ENCODE results near the gene PUS7L. TPM values are rescaled to one million over a fixed set of nuclear protein-coding genes. Genes with fewer than 3 reads are reported as not detected.
A peak's percentile ranks its signal among the peaks of the same experiment; 100 is the strongest.

The PUS7L gene
- total RNA-seq, 1 experiment from 2014 or later = 15.3 TPM

DNA sequence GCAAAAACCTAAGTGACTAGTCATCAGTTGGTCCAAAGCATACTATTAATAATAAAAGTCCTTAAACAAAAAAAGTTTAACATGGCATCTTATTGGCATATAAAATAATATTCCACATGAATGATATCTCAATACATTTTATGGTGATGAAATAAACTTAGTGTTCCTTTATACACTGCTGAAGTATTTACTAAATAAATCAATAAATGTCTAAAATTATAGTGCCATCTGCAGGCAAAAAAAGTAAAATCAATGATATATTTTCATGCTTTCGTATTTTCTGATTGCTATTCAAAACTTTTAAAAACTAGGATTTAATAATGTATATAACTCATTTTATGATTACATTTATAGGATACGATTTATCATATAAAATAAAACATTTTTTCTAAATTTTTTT, 30.5 kb downstream of the PUS7L start:
- no peak overlapping the region for H3K27ac ChIP-seq (ENCODE audit: low read depth, low read length)
- no peaks in the 10 kb centered on the region for H3K9me2 ChIP-seq (ENCODE audit: insufficient read depth)
- H3K4me2 ChIP-seq (ENCODE audit: low read length) = no peak overlapping the region
- peaks cover 0 to 4% of the 10 kb centered on the region in 2 experiments; a peak in 1 of 4 replicates for H3K36me3 ChIP-seq (ENCODE audit: control insufficient read depth in 1 of 2, insufficient read depth in 2 of 2, low read length in 2 of 2)
- peak; percentile 43 for TF ChIP-seq RAD21 (IDR thresholded peaks at IDR 0.05; ENCODE audit: low read depth)
- TF ChIP-seq, protein P1, sequence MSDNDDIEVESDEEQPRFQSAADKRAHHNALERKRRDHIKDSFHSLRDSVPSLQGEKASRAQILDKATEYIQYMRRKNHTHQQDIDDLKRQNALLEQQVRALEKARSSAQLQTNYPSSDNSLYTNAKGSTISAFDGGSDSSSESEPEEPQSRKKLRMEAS (IDR thresholded peaks at IDR 0.05) = no peak
- TF ChIP-seq, protein P2, sequence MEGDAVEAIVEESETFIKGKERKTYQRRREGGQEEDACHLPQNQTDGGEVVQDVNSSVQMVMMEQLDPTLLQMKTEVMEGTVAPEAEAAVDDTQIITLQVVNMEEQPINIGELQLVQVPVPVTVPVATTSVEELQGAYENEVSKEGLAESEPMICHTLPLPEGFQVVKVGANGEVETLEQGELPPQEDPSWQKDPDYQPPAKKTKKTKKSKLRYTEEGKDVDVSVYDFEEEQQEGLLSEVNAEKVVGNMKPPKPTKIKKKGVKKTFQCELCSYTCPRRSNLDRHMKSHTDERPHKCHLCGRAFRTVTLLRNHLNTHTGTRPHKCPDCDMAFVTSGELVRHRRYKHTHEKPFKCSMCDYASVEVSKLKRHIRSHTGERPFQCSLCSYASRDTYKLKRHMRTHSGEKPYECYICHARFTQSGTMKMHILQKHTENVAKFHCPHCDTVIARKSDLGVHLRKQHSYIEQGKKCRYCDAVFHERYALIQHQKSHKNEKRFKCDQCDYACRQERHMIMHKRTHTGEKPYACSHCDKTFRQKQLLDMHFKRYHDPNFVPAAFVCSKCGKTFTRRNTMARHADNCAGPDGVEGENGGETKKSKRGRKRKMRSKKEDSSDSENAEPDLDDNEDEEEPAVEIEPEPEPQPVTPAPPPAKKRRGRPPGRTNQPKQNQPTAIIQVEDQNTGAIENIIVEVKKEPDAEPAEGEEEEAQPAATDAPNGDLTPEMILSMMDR (IDR thresholded peaks at IDR 0.05 in 2 of 3, conservative IDR thresholded peaks at IDR 0.05 in 1 of 3; ENCODE audit: borderline replicate concordance in 1 of 3, insufficient read depth in 1 of 3, low read depth in 2 of 3, low read length in 2 of 3) = peak in 2 of 3 experiments; percentile 31 to 50; a peak in 3 of 6 replicates
- H3K4me3 ChIP-seq (replicated peaks in 1 of 2; ENCODE audit: low read depth in 1 of 2, low read length in 2 of 2) = no peak overlapping the region
- no peak for ATAC-seq
- H4K20me1 ChIP-seq (ENCODE audit: insufficient read depth) = no peaks in the 10 kb centered on the region
- no peak overlapping the region for H2AFZ ChIP-seq (ENCODE audit: low read depth, low read length, poor library complexity, severe bottlenecking)
- H3K4me1 ChIP-seq (ENCODE audit: control insufficient read depth in 1 of 2, insufficient read depth in 2 of 2, low read length in 2 of 2) = no peaks in the 10 kb centered on the region
- ChIA-PET POLR2A (no interaction called here), RAD21 (ENCODE audit: low non-redundant PET in 1 of 2, low total read pairs in 2 of 2, uncharacterized antibody in 2 of 2, unreplicated experiment in 2 of 2) (no interaction called here), CTCF (interaction anchor here (1.8 kb wide), 1 partner anchor 226 kb away, joined by 7 read pairs; no protein-coding TSS in a partner anchor)
- DNase-seq (ENCODE audit: low read depth, low spot score) = no peak
- intact Hi-C loops (cut with micrococcal nuclease) = loop anchor here (2.0 to 5.0 kb wide), 2 partner anchors 227 to 376 kb away; no protein-coding TSS in a partner anchor
- H3K79me2 ChIP-seq (ENCODE audit: insufficient read depth, low read length) = no peaks in the 10 kb centered on the region
- H3K9ac ChIP-seq (ENCODE audit: low read length) = no peak overlapping the region
- BruUV-seq (replicated peaks) = no TSS peak
- H3K27me3 ChIP-seq (ENCODE audit: insufficient read depth, low read length) = no peaks in the 10 kb centered on the region
- no peaks in the 10 kb centered on the region for H3K9me3 ChIP-seq (ENCODE audit: control insufficient read depth in 1 of 2, insufficient read depth in 1 of 2, low read depth in 1 of 2, low read length in 2 of 2)

DNA sequence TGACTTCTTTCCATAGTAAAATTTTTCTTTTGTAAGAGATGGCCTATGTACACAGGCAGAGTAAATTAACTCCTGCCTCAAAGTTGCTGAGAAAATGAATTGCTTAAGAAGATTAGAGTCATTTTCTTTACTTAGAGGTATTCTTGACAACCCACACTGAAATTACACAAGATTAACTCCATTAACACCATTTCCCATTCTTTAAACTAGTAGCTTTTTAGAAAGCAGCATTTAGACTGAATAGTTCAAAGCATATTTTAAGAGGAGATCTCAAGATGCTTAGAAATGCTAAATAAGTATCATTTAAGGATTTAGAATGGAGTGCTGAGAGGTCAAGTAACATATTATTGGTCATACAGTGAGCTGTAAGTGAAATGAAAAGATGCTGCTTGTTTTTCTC, 35.5 kb downstream of the PUS7L start:
- H3K79me2 ChIP-seq (ENCODE audit: insufficient read depth, low read length) = no peaks in the 10 kb centered on the region
- H3K27ac ChIP-seq (ENCODE audit: low read depth, low read length) = no peak overlapping the region
- no peaks in the 10 kb centered on the region for H3K9me3 ChIP-seq (ENCODE audit: control insufficient read depth in 1 of 2, insufficient read depth in 1 of 2, low read depth in 1 of 2, low read length in 2 of 2)
- ChIA-PET CTCF (interaction anchor here (1.1 kb wide), 1 partner anchor 279 kb away, joined by 3 read pairs; no protein-coding TSS in a partner anchor), RAD21 (ENCODE audit: low non-redundant PET in 1 of 2, low total read pairs in 2 of 2, uncharacterized antibody in 2 of 2, unreplicated experiment in 2 of 2) (no interaction called here), POLR2A (no interaction called here)
- TF ChIP-seq, protein P3, sequence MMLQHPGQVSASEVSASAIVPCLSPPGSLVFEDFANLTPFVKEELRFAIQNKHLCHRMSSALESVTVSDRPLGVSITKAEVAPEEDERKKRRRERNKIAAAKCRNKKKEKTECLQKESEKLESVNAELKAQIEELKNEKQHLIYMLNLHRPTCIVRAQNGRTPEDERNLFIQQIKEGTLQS (IDR thresholded peaks at IDR 0.05) = no peak
- TF ChIP-seq CBX3 (IDR thresholded peaks at IDR 0.05; ENCODE audit: low read depth) (no peak), EGR1 (IDR thresholded peaks at IDR 0.05; ENCODE audit: low read depth) (no peak), FOSL1 (IDR thresholded peaks at IDR 0.05; ENCODE audit: low read depth) (no peak), EZH2phosphoT487 (IDR thresholded peaks at IDR 0.05; ENCODE audit: borderline replicate concordance) (no peak), YY1 (IDR thresholded peaks at IDR 0.05; ENCODE audit: extremely low read depth, insufficient replicate concordance, low read depth, low read length) (no peak), EZH2 (IDR thresholded peaks at IDR 0.05) (no peak)
- TF ChIP-seq, protein P1 (IDR thresholded peaks at IDR 0.05) = no peak
- TF ChIP-seq, protein P4, sequence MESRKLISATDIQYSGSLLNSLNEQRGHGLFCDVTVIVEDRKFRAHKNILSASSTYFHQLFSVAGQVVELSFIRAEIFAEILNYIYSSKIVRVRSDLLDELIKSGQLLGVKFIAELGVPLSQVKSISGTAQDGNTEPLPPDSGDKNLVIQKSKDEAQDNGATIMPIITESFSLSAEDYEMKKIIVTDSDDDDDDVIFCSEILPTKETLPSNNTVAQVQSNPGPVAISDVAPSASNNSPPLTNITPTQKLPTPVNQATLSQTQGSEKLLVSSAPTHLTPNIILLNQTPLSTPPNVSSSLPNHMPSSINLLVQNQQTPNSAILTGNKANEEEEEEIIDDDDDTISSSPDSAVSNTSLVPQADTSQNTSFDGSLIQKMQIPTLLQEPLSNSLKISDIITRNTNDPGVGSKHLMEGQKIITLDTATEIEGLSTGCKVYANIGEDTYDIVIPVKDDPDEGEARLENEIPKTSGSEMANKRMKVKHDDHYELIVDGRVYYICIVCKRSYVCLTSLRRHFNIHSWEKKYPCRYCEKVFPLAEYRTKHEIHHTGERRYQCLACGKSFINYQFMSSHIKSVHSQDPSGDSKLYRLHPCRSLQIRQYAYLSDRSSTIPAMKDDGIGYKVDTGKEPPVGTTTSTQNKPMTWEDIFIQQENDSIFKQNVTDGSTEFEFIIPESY (IDR thresholded peaks at IDR 0.05; ENCODE audit: extremely low read depth, insufficient replicate concordance, low read length) = no peak
- no peaks in the 10 kb centered on the region for H3K36me3 ChIP-seq (ENCODE audit: control insufficient read depth in 1 of 2, insufficient read depth in 2 of 2, low read length in 2 of 2)
- no peaks in the 10 kb centered on the region for H4K20me1 ChIP-seq (ENCODE audit: insufficient read depth)
- H3K4me3 ChIP-seq (replicated peaks in 1 of 2; ENCODE audit: low read depth in 1 of 2, low read length in 2 of 2) = no peak overlapping the region
- H3K4me2 ChIP-seq (ENCODE audit: low read length) = no peak overlapping the region
- no peaks in the 10 kb centered on the region for H3K4me1 ChIP-seq (ENCODE audit: control insufficient read depth in 1 of 2, insufficient read depth in 2 of 2, low read length in 2 of 2)
- no peaks in the 10 kb centered on the region for H3K9me2 ChIP-seq (ENCODE audit: insufficient read depth)
- intact Hi-C loops (cut with micrococcal nuclease) = no loop called here
- BruUV-seq (replicated peaks) = no TSS peak
- no peaks in the 10 kb centered on the region for H3K27me3 ChIP-seq (ENCODE audit: insufficient read depth, low read length)
- no peak overlapping the region for H2AFZ ChIP-seq (ENCODE audit: low read depth, low read length, poor library complexity, severe bottlenecking)
- no peak overlapping the region for H3K9ac ChIP-seq (ENCODE audit: low read length)
- ATAC-seq = no peak
- DNase-seq (ENCODE audit: low read depth, low spot score) = no peak

All from HCT116 (cell line).